Spleen (tissue), 11 donors: ENCODE data around the gene CAPN10. TPM values are rescaled to one million over a fixed set of nuclear protein-coding genes. Genes with fewer than 3 reads are reported as not detected.

ENCODE experiments used
- DNase-seq: peaks from one replicate; pipeline ENCODE4 v3.0.0-alpha.2; 2020
- H3K27ac ChIP-seq, 8 donors: fragments of 200-600 bp; sonication (generic) in 7 of 8; 1 replicate in 4 of 8; 2 replicates in 4 of 8; pipeline versions ENCODE4 v1.5.0 to v1.8.0; 2016 to 2021; ENCODE audit warnings: inconsistent platforms in 4 of 8, mild to moderate bottlenecking in 4 of 8, moderate library complexity in 1 of 8
- H3K27me3 ChIP-seq, 7 donors: fragments of 200-600 bp; sonication (generic) in 6 of 7; replicated peaks in 1 of 7; 1 replicate in 4 of 7; 2 replicates in 3 of 7; pipeline versions ENCODE4 v1.5.0 to v1.8.0; 2016 to 2021; ENCODE audit warnings: inconsistent platforms in 3 of 7, mild to moderate bottlenecking in 1 of 7
- H3K36me3 ChIP-seq, 6 donors: fragments of 200-600 bp; sonication (generic) in 5 of 6; 1 replicate in 4 of 6; 2 replicates in 2 of 6; pipeline versions ENCODE4 v1.5.0 to v1.8.0; 2016 to 2021; ENCODE audit warnings: inconsistent platforms in 2 of 6
- H3K4me1 ChIP-seq, 6 donors: fragments of 200-600 bp; sonication (generic) in 5 of 6; 1 replicate in 3 of 6; 2 replicates in 3 of 6; pipeline versions ENCODE4 v1.5.0 to v1.8.0; 2016 to 2021; ENCODE audit warnings: inconsistent platforms in 3 of 6
- H3K4me3 ChIP-seq, 8 donors: fragments of 200-600 bp; sonication (generic) in 7 of 8; 1 replicate in 4 of 8; 2 replicates in 4 of 8; pipeline versions ENCODE4 v1.5.0 to v1.8.0; 2016 to 2021; ENCODE audit warnings: inconsistent platforms in 4 of 8, mild to moderate bottlenecking in 4 of 8, moderate library complexity in 2 of 8
- H3K9me3 ChIP-seq, 8 donors: fragments of 200-600 bp; sonication (generic) in 7 of 8; 1 replicate in 4 of 8; 2 replicates in 4 of 8; pipeline versions ENCODE4 v1.5.0 to v1.8.0; 2016 to 2021; ENCODE audit warnings: inconsistent platforms in 4 of 8
- POLR2A ChIP-seq, 3 donors: fragments of 450-650 bp; IDR thresholded peaks; one replicate each; pipeline ENCODE4 v1.5.1; 2017; ENCODE audit warnings: antibody characterized with exemption in 3 of 3, mild to moderate bottlenecking in 1 of 3
- POLR2AphosphoS5 ChIP-seq, 3 donors: sonication (generic); formaldehyde crosslinking; IDR thresholded peaks; one replicate each; pipeline ENCODE4 v1.5.1; 2017; ENCODE audit warnings: antibody characterized with exemption in 3 of 3
- WGBS, 5 donors: extraction: QIAGEN DNeasy Blood & Tissue Kit in 3 of 5; methylation state at CpG; one replicate each; pipeline versions ENCODE4 v1.1.5 to v1.1.7; 2013 to 2018; 5-methylcytosine and 5-hydroxymethylcytosine counted together
- intact Hi-C: fragments of 100-400 bp; cut with DNase I; formaldehyde crosslinking; loops from one replicate; pipeline ENCODE4 v1.15.0; 2023; ENCODE audit warnings: low total_unique reads
- polyA plus RNA-seq, 3 donors: library from polyadenylated mRNA; stranded (reverse); fragments of 200-250 nt; gene quantifications; one replicate each; pipeline ENCODE4 v1.2.1, GENCODE V29; 2013
- total RNA-seq, 7 donors: library from RNA; depleted of rRNA in 3 of 7; stranded (reverse); fragments of >200 nt in 3 of 7; fragmentation: NEBNext Ultra II Directional in 4 of 7; extraction: Animal tissue kit (Norgen Biotek cat#: 25700) in 4 of 7; gene quantifications; one replicate each; pipeline versions ENCODE4 v1.1.0 to v1.2.1, GENCODE V29; 2016 to 2021
- TF ChIP-seq, protein P1 (sequence below), 11 experiments: fragments of 200-600 bp in 7 of 11; fragments of 450-650 bp in 4 of 11; sonication (generic) in 4 of 11; IDR thresholded peaks in 8 of 11; conservative IDR thresholded peaks in 3 of 11; 1 replicate in 7 of 11; 2 replicates in 4 of 11; pipeline versions ENCODE4 v1.4.0 to v1.8.0; 2016 to 2021; ENCODE audit warnings: antibody characterized with exemption in 11 of 11, inconsistent platforms in 4 of 11, mild to moderate bottlenecking in 1 of 11
- donor health status: healthy with polysubstance abuse.
- donor health status: DM: no; HTN: no; CAD: no; lungs with moderate emphysema.
- donor health status: DM: no; HTN: no; CAD: no.
- donor health status: Bipolar disorder and iron deficiency.
- donor health status: healthy.
- donor health status: DM: no; HTN: no; CAD: no.
- donor health status: DM: yes; HTN: yes; CAD: no.

CAPN10 gene
- total and polyA plus RNA-seq, 10 donors: 34.7 to 83.1 (median 60.5) TPM

DNA sequence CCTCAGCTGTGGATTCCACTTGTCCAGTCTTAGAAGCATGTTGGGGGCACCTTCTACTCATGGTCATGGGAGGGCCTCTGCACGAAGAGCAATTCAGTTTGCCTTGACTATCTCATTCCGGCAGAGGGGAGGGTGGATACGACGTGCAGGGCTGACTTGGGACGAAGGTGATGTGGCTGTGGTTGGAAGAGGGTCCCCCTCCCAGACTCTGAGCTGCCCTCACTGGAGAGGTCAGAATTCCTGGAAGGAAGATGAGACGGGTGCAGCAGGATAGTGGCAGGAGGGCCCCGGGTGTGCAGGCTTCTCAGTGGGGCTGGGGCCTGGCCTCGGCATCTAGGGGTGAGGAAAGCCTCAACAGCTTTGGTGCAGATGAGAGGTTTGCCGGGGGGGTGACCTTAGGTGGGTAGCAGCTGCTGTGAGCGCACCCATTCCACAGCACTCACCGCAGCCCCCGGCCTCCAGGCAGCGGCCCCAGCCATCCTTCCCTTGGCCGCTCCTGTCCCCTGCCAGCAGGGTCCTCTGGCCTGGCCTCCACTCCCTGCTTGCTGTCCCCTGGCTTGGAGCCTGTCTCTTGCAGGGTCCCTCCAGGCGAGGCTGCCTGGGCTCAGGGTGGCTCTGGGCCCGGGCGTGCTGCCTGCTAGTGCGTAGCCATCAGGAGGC is 15.1 kb upstream of the CAPN10 start:
- 91 to 93% (median 92%) methylated on average over 14 to 18 of the region's 18 CpGs for WGBS, 5 donors
- H3K4me3 ChIP-seq: no peak overlapping the region

DNA sequence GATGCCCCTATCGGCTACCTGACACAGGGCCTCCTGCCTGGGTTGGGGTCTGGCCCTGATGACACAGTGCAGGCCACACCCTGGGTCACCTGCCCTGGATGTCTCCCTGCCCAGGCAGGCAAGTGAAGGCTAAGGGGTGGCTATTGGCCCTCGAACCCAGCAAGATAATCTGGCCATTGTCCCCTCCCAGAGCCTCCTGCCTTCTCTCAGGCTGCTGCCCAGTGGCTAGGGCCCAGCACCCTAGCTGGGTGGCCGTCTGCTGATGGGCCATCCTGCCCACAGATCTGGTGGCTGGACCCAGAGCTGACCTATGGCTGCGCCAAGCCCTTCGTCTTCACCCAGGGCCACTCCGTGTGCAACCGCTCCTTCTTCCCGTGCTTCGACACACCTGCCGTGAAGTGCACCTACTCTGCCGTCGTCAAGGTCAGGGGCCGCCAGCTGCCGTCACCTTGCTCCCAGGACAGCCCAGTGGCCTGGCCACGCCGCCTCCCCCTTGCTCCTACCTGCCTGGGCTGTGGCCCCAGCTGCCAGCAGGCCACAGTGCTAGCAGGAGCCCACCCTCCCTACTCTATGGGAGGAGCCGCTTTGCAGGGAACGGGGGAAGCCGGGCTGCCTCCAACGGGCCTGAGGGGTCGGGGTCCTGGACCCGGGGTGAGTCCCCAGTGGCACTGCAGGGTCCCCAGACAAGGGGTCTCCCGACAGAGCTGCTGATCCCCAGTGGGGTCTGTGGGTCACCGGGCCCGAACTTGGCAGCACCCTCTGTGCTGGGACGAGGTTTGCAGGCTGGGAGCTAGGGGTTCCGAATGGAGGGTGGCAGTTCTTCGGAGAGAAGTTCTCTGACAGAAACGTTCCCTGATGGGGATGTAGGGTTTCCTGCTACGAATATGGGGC is 14.1 kb upstream of the CAPN10 start:
- TF ChIP-seq POLR2AphosphoS5 (IDR thresholded peaks at IDR 0.05) (peak in 1 of 3 donors; percentile 15), POLR2A (IDR thresholded peaks at IDR 0.05) (no peak)
- TF ChIP-seq, protein P1, sequence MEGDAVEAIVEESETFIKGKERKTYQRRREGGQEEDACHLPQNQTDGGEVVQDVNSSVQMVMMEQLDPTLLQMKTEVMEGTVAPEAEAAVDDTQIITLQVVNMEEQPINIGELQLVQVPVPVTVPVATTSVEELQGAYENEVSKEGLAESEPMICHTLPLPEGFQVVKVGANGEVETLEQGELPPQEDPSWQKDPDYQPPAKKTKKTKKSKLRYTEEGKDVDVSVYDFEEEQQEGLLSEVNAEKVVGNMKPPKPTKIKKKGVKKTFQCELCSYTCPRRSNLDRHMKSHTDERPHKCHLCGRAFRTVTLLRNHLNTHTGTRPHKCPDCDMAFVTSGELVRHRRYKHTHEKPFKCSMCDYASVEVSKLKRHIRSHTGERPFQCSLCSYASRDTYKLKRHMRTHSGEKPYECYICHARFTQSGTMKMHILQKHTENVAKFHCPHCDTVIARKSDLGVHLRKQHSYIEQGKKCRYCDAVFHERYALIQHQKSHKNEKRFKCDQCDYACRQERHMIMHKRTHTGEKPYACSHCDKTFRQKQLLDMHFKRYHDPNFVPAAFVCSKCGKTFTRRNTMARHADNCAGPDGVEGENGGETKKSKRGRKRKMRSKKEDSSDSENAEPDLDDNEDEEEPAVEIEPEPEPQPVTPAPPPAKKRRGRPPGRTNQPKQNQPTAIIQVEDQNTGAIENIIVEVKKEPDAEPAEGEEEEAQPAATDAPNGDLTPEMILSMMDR (IDR thresholded peaks at IDR 0.05 in 8 of 11, conservative IDR thresholded peaks at IDR 0.05 in 3 of 11): no peak
- H3K27me3 ChIP-seq: no peaks in the 10 kb centered on the region
- peaks cover 26 to 48% (median 35%) of the 10 kb centered on the region in 6 donors for H3K4me1 ChIP-seq
- 90 to 95% (median 94%) methylated on average over 14 to 30 of the region's 30 CpGs for WGBS, 5 donors
- intact Hi-C loops: no loop called here
- peak; percentile 78 for DNase-seq
- H3K36me3 ChIP-seq: peaks cover 1 to 76% (median 50%) of the 10 kb centered on the region in 6 donors
- H3K4me3 ChIP-seq: no peak overlapping the region
- no peaks in the 10 kb centered on the region for H3K9me3 ChIP-seq
- no peak overlapping the region for H3K27ac ChIP-seq

More for the DNA sequence above, 15.1 kb upstream of the CAPN10 start:
- H3K27ac ChIP-seq: no peak overlapping the region
- intact Hi-C loops: no loop called here
- DNase-seq: peak; percentile 74
- H3K9me3 ChIP-seq: no peaks in the 10 kb centered on the region
- no peaks in the 10 kb centered on the region for H3K27me3 ChIP-seq
- peaks cover 0 to 66% (median 41%) of the 10 kb centered on the region in 6 donors for H3K36me3 ChIP-seq
- TF ChIP-seq POLR2AphosphoS5 (IDR thresholded peaks at IDR 0.05) (no peak), POLR2A (IDR thresholded peaks at IDR 0.05) (no peak)
- TF ChIP-seq, protein P1 (IDR thresholded peaks at IDR 0.05 in 8 of 11, conservative IDR thresholded peaks at IDR 0.05 in 3 of 11): no peak
- H3K4me1 ChIP-seq: peaks cover 35 to 58% (median 44%) of the 10 kb centered on the region in 6 donors

DNA sequence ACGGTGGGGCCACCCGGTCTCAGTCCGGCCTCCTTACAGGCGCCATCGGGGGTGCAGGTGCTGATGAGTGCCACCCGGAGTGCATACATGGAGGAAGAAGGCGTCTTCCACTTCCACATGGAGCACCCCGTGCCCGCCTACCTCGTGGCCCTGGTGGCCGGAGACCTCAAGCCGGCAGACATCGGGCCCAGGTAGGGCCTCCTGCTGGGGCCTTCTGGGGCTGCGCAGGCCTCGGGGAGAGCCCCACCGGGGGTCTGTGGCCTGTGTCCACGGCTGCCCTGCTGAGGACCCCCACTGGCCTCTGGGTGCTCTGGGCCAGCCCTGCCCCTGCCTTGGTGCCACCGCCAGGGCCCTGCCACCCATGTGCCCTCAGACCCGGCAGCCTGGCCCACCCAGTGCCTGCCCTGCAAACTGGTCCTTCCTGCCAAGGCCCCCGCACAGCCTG is 13.4 kb upstream of the CAPN10 start:
- H3K36me3 ChIP-seq: peaks cover 3 to 83% (median 57%) of the 10 kb centered on the region in 6 donors
- H3K27me3 ChIP-seq: no peaks in the 10 kb centered on the region
- 90 to 100% (median 93%) methylated on average over 3 to 20 of the region's 20 CpGs for WGBS, 5 donors
- DNase-seq: peak; percentile 75
- intact Hi-C loops: no loop called here
- H3K4me3 ChIP-seq: no peak overlapping the region
- peaks cover 22 to 48% (median 31%) of the 10 kb centered on the region in 6 donors for H3K4me1 ChIP-seq
- no peak overlapping the region for H3K27ac ChIP-seq
- no peaks in the 10 kb centered on the region for H3K9me3 ChIP-seq
- TF ChIP-seq, protein P1 (IDR thresholded peaks at IDR 0.05 in 8 of 11, conservative IDR thresholded peaks at IDR 0.05 in 3 of 11): no peak
- TF ChIP-seq POLR2AphosphoS5 (IDR thresholded peaks at IDR 0.05) (no peak), POLR2A (IDR thresholded peaks at IDR 0.05) (no peak)
